ENCODE measurements around the gene SYNPR. TPM values are rescaled to one million over a fixed set of nuclear protein-coding genes. Genes with fewer than 3 reads are reported as not detected.

Gene SYNPR
- total RNA-seq, 5 donors from 2014 or later (not counting 1 experiment from before 2014, with no cell fraction given), result not detected

DNA sequence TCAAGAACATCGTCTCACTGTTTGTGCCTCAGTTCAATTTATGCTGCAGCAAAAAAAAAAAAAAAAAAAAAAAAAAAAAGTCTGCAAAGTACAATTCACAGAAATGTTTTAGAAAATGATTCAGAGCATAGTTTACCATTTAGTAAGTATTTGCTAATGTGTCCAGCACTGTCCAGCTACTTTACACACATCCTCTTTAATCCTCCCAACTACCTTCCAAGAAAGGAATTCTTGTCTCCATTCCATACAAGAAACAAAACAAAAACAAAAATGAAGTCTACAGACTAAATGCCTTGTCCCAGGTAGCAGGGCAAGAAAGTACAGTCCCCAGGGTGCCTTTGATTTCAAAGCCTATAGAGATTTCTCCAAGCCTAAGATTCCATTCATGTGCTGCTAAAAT lies 335.5 kb downstream of the SYNPR start:
- Histone ChIP-seq H3K4me3 (ENCODE audit: control insufficient read depth in 1 of 2, extremely low read depth in 1 of 2, low read length in 1 of 2) (no peak overlapping the region), H3K27me3 (replicated peaks in 1 of 2; ENCODE audit: control insufficient read depth in 2 of 2, extremely low read depth in 1 of 2, insufficient read depth in 2 of 2, low read length in 1 of 2) (no peaks in the 10 kb centered on the region), H3K36me3 (ENCODE audit: control insufficient read depth in 2 of 2, extremely low read depth in 1 of 2, insufficient read depth in 1 of 2, low read length in 1 of 2) (no peaks in the 10 kb centered on the region), H3K4me1 (ENCODE audit: control insufficient read depth in 1 of 2, extremely low read depth in 1 of 2, insufficient read depth in 2 of 2, low read length in 2 of 2) (no peaks in the 10 kb centered on the region), H3K9me3 (no peaks in the 10 kb centered on the region), H3K27ac (ENCODE audit: low read length) (no peak overlapping the region)
- WGBS (ENCODE audit: insufficient coverage), result no CpG with 5 or more reads among the region's 1 CpG
- Mint-ChIP-seq H3K27ac (no peak overlapping the region), H3K27me3 (peaks cover 1 to 3% of the 10 kb centered on the region in 2 donors), H3K4me3 (no peak overlapping the region), H3K36me3 (no peaks in the 10 kb centered on the region), H3K9me3 (peaks cover 0 to 3% (median 0%) of the 10 kb centered on the region in 3 donors), H3K4me1 (no peaks in the 10 kb centered on the region)
- no peak for ATAC-seq (replicated peaks in 1 of 4)
- CTCF ChIA-PET, result no interaction called here
- POLR2A ChIA-PET, result no interaction called here
- no peak for DNase-seq

DNA sequence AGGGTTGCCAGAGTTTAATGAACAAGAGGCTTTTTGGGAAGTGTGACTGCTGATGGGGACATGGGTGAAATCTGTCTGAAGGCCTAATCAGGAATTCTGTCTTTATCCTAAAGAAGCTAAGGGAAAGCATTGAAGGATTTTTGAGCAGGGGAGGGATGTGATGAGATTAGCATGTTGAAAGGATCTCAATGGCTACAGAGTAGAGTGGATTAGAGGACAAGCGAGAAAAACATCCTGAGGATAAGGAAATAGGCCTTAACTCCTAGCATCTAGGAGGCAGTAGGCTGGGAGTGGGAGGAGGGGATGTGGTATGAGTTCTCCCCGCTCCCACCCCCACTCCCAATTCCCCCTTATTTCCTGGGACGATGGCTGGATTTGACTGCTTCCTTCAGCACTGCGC lies 339.3 kb downstream of the SYNPR start:
- H3K4me1 Mint-ChIP-seq, result no peaks in the 10 kb centered on the region
- POLR2A ChIA-PET, result no interaction called here
- peaks cover 3 to 7% of the 10 kb centered on the region in 2 donors for H3K27me3 Mint-ChIP-seq

DNA sequence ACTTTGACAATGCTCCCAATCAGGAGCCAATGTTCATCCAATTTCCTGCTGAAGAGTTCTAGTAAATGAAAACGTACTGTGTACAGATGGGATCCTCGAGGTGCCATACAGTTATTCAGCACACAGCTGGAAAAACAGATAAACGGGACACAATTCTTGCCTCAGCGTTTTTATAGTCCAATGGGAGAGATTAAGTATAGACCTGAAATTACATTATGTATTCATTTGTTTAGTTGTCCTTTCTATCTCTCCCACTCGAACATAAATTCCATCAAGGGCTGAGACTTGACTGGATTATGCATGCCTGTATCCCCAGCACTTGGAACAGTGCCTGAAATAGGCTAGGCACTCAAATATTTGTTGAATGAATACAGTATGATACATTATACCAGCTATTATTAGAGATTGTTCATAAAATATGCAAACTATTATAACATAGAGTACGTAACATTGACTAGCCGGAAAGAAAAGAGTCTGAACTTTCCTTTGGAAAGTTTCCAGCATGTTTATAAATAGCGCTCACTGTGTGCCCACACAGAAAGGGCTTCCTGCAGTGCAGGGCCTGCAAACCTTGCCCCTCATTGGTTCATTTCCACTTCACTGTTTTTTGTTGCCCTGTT lies 346.9 kb downstream of the SYNPR start:
- POLR2A ChIA-PET, result no interaction called here
- WGBS (ENCODE audit: insufficient coverage), result 44% methylated on average over 6 of the region's 8 CpGs
- Mint-ChIP-seq H3K9me3 (peaks cover 0 to 7% (median 0%) of the 10 kb centered on the region in 3 donors), H3K27me3 (peaks cover 2 to 8% of the 10 kb centered on the region in 2 donors), H3K27ac (no peak overlapping the region), H3K4me1 (no peaks in the 10 kb centered on the region), H3K36me3 (no peaks in the 10 kb centered on the region), H3K4me3 (no peak overlapping the region)
- Histone ChIP-seq H3K4me1 (ENCODE audit: control insufficient read depth in 1 of 2, extremely low read depth in 1 of 2, insufficient read depth in 2 of 2, low read length in 2 of 2) (no peaks in the 10 kb centered on the region), H3K36me3 (ENCODE audit: control insufficient read depth in 2 of 2, extremely low read depth in 1 of 2, insufficient read depth in 1 of 2, low read length in 1 of 2) (no peaks in the 10 kb centered on the region), H3K27ac (ENCODE audit: low read length) (no peak overlapping the region), H3K4me3 (ENCODE audit: control insufficient read depth in 1 of 2, extremely low read depth in 1 of 2, low read length in 1 of 2) (no peak overlapping the region), H3K27me3 (replicated peaks in 1 of 2; ENCODE audit: control insufficient read depth in 2 of 2, extremely low read depth in 1 of 2, insufficient read depth in 2 of 2, low read length in 1 of 2) (no peaks in the 10 kb centered on the region), H3K9me3 (no peaks in the 10 kb centered on the region)
- CTCF ChIA-PET, result no interaction called here
- no peak for ATAC-seq (replicated peaks in 1 of 4)
- no peak for DNase-seq

More for the DNA sequence above, 339.3 kb downstream of the SYNPR start:
- CTCF ChIA-PET, result interaction anchor here in 1 of 2 donors (0.6 kb wide), 1 partner anchor 9 kb away, joined by 5 read pairs; no protein-coding TSS in a partner anchor
- H3K27ac Mint-ChIP-seq, result no peak overlapping the region
- no peaks in the 10 kb centered on the region for H3K36me3 Mint-ChIP-seq
- H3K4me1 ChIP-seq (ENCODE audit: control insufficient read depth in 1 of 2, extremely low read depth in 1 of 2, insufficient read depth in 2 of 2, low read length in 2 of 2), result no peaks in the 10 kb centered on the region
- 83% methylated on average over 1 of the region's 4 CpGs for WGBS (ENCODE audit: insufficient coverage)
- H3K9me3 ChIP-seq, result no peaks in the 10 kb centered on the region
- DNase-seq, result no peak
- no peak overlapping the region for H3K4me3 Mint-ChIP-seq
- no peaks in the 10 kb centered on the region for H3K36me3 ChIP-seq (ENCODE audit: control insufficient read depth in 2 of 2, extremely low read depth in 1 of 2, insufficient read depth in 1 of 2, low read length in 1 of 2)
- H3K27me3 ChIP-seq (replicated peaks in 1 of 2; ENCODE audit: control insufficient read depth in 2 of 2, extremely low read depth in 1 of 2, insufficient read depth in 2 of 2, low read length in 1 of 2), result no peaks in the 10 kb centered on the region
- no peak overlapping the region for H3K27ac ChIP-seq (ENCODE audit: low read length)
- no peak overlapping the region for H3K4me3 ChIP-seq (ENCODE audit: control insufficient read depth in 1 of 2, extremely low read depth in 1 of 2, low read length in 1 of 2)
- H3K9me3 Mint-ChIP-seq, result peaks cover 0 to 7% (median 0%) of the 10 kb centered on the region in 3 donors
- peak in 1 of 4 experiments; percentile 10 for ATAC-seq (replicated peaks in 1 of 4)

GRCh38 chr3:63631670-63632069 lies 353.6 kb downstream of the SYNPR start:
- Histone ChIP-seq H3K4me3 (ENCODE audit: control insufficient read depth in 1 of 2, extremely low read depth in 1 of 2, low read length in 1 of 2) (no peak overlapping the region), H3K36me3 (ENCODE audit: control insufficient read depth in 2 of 2, extremely low read depth in 1 of 2, insufficient read depth in 1 of 2, low read length in 1 of 2) (no peaks in the 10 kb centered on the region), H3K27me3 (replicated peaks in 1 of 2; ENCODE audit: control insufficient read depth in 2 of 2, extremely low read depth in 1 of 2, insufficient read depth in 2 of 2, low read length in 1 of 2) (no peaks in the 10 kb centered on the region), H3K9me3 (no peaks in the 10 kb centered on the region), H3K4me1 (ENCODE audit: control insufficient read depth in 1 of 2, extremely low read depth in 1 of 2, insufficient read depth in 2 of 2, low read length in 2 of 2) (no peaks in the 10 kb centered on the region), H3K27ac (ENCODE audit: low read length) (no peak overlapping the region)
- no peak overlapping the region for H3K4me3 Mint-ChIP-seq
- H3K27ac Mint-ChIP-seq, result no peak overlapping the region
- H3K36me3 Mint-ChIP-seq, result no peaks in the 10 kb centered on the region
- H3K9me3 Mint-ChIP-seq, result peaks cover 0 to 10% (median 3%) of the 10 kb centered on the region in 3 donors
- 84% methylated on average over 4 of the region's 4 CpGs for WGBS (ENCODE audit: insufficient coverage)
- no peaks in the 10 kb centered on the region for H3K4me1 Mint-ChIP-seq
- ChIA-PET POLR2A (no interaction called here), CTCF (no interaction called here)
- no peak for DNase-seq
- peaks cover 0 to 4% of the 10 kb centered on the region in 2 donors for H3K27me3 Mint-ChIP-seq
- ATAC-seq (replicated peaks in 1 of 4), result no peak

DNA sequence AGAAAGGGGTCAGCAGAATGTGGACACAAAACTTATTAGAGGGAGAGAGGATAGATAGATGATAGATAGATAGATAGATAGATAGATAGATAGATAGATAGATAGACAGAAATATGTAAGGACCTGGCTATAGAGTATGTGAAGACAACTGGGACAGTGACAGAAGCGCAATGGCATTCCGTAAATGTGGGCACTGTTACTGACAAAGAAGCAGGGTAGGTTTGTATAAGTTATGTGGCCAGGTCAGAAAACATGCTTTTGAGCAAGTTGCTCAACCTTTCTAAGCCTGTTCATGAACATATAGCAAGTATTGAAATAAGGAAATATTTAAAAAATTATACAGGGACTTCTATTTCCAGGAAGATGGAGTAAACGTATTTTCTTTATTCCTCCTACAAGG lies 357.1 kb downstream of the SYNPR start:
- no peaks in the 10 kb centered on the region for H3K4me1 ChIP-seq (ENCODE audit: control insufficient read depth in 1 of 2, extremely low read depth in 1 of 2, insufficient read depth in 2 of 2, low read length in 2 of 2)
- POLR2A ChIA-PET, result no interaction called here
- CTCF ChIA-PET, result no interaction called here
- Mint-ChIP-seq H3K27me3 (peaks cover 0 to 4% of the 10 kb centered on the region in 2 donors), H3K36me3 (no peaks in the 10 kb centered on the region), H3K4me3 (no peak overlapping the region), H3K27ac (no peak overlapping the region), H3K4me1 (no peaks in the 10 kb centered on the region), H3K9me3 (peaks cover 0 to 7% (median 6%) of the 10 kb centered on the region in 3 donors)
- 100% methylated on average over 2 of the region's 3 CpGs for WGBS (ENCODE audit: insufficient coverage)
- no peak overlapping the region for H3K27ac ChIP-seq (ENCODE audit: low read length)
- ATAC-seq (replicated peaks in 1 of 4) (no peak), DNase-seq (no peak)
- no peaks in the 10 kb centered on the region for H3K36me3 ChIP-seq (ENCODE audit: control insufficient read depth in 2 of 2, extremely low read depth in 1 of 2, insufficient read depth in 1 of 2, low read length in 1 of 2)
- H3K27me3 ChIP-seq (replicated peaks in 1 of 2; ENCODE audit: control insufficient read depth in 2 of 2, extremely low read depth in 1 of 2, insufficient read depth in 2 of 2, low read length in 1 of 2), result no peaks in the 10 kb centered on the region
- no peaks in the 10 kb centered on the region for H3K9me3 ChIP-seq
- no peak overlapping the region for H3K4me3 ChIP-seq (ENCODE audit: control insufficient read depth in 1 of 2, extremely low read depth in 1 of 2, low read length in 1 of 2)

DNA sequence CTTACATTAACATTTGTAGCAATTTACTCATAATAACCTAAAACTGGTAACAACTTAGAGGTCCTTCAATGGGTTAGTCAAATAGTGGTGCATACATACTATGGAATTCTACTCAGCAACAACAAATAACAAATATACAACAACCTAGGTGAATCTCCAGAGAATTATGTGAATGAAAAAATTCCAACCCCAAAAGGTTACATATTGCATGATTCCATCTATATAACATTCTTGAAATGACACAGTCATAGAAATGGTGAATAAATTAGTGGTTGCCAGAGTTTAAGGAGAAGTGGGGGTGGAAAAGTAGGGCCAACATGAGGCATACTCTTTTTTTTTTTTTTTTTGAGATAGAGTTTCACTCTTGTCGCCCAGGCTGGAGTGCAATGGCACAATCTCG lies 361.7 kb downstream of the SYNPR start:
- H3K36me3 Mint-ChIP-seq, result no peaks in the 10 kb centered on the region
- no peak overlapping the region for H3K4me3 Mint-ChIP-seq
- peaks cover 0 to 12% (median 4%) of the 10 kb centered on the region in 3 donors for H3K9me3 Mint-ChIP-seq
- Histone ChIP-seq H3K27me3 (replicated peaks in 1 of 2; ENCODE audit: control insufficient read depth in 2 of 2, extremely low read depth in 1 of 2, insufficient read depth in 2 of 2, low read length in 1 of 2) (no peaks in the 10 kb centered on the region), H3K4me3 (ENCODE audit: control insufficient read depth in 1 of 2, extremely low read depth in 1 of 2, low read length in 1 of 2) (no peak overlapping the region), H3K9me3 (no peaks in the 10 kb centered on the region), H3K4me1 (ENCODE audit: control insufficient read depth in 1 of 2, extremely low read depth in 1 of 2, insufficient read depth in 2 of 2, low read length in 2 of 2) (no peaks in the 10 kb centered on the region), H3K36me3 (ENCODE audit: control insufficient read depth in 2 of 2, extremely low read depth in 1 of 2, insufficient read depth in 1 of 2, low read length in 1 of 2) (no peaks in the 10 kb centered on the region), H3K27ac (ENCODE audit: low read length) (no peak overlapping the region)
- H3K27me3 Mint-ChIP-seq, result peaks cover 7% of the 10 kb centered on the region in 2 donors
- WGBS (ENCODE audit: insufficient coverage), result no CpG with 5 or more reads among the region's 2 CpGs
- H3K27ac Mint-ChIP-seq, result no peak overlapping the region
- ATAC-seq (replicated peaks in 1 of 4) (no peak), DNase-seq (no peak)
- POLR2A ChIA-PET, result no interaction called here
- CTCF ChIA-PET, result no interaction called here
- H3K4me1 Mint-ChIP-seq, result no peaks in the 10 kb centered on the region

DNA sequence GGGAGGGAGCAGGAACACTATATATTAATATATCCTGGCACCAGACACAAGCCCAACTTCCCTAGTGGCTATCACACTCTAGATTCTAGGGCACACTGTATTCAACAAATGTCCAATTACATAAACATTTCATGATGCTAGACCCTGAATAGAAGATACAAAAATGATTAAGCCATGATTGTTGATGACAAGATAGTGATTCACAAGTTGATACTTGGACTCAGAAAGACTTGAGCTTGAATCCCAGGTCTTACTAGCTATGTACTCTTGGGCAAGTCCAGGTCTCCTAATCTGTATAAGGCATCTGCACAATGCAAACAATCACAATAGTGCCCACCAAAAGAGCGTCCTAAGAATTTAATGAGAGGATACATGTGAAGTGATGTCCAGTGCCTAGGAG lies 364.4 kb downstream of the SYNPR start:
- Mint-ChIP-seq H3K4me3 (no peak overlapping the region), H3K36me3 (no peaks in the 10 kb centered on the region), H3K4me1 (no peaks in the 10 kb centered on the region), H3K9me3 (peaks cover 0 to 9% (median 6%) of the 10 kb centered on the region in 3 donors), H3K27ac (no peak overlapping the region), H3K27me3 (peaks cover 10 to 11% of the 10 kb centered on the region in 2 donors)
- no peak for ATAC-seq (replicated peaks in 1 of 4)
- Histone ChIP-seq H3K4me1 (ENCODE audit: control insufficient read depth in 1 of 2, extremely low read depth in 1 of 2, insufficient read depth in 2 of 2, low read length in 2 of 2) (no peaks in the 10 kb centered on the region), H3K27ac (ENCODE audit: low read length) (no peak overlapping the region), H3K9me3 (no peaks in the 10 kb centered on the region), H3K36me3 (ENCODE audit: control insufficient read depth in 2 of 2, extremely low read depth in 1 of 2, insufficient read depth in 1 of 2, low read length in 1 of 2) (no peaks in the 10 kb centered on the region), H3K27me3 (replicated peaks in 1 of 2; ENCODE audit: control insufficient read depth in 2 of 2, extremely low read depth in 1 of 2, insufficient read depth in 2 of 2, low read length in 1 of 2) (peaks cover 0 to 3% of the 10 kb centered on the region in 2 experiments), H3K4me3 (ENCODE audit: control insufficient read depth in 1 of 2, extremely low read depth in 1 of 2, low read length in 1 of 2) (no peak overlapping the region)
- POLR2A ChIA-PET, result no interaction called here
- no CpG with 5 or more reads among the region's 1 CpG for WGBS (ENCODE audit: insufficient coverage)
- CTCF ChIA-PET, result no interaction called here
- no peak for DNase-seq
